Stimulated activated CD4-positive, alpha-beta T cell treated with anti-CD3 and anti-CD28 coated beads, Interleukin-12 subunit alpha, Interleukin-12 subunit beta, amount 100 ng/mL, for 48 hours (primary cell): ENCODE measurements around the gene SEC11A.
A peak's percentile ranks its signal among the peaks of the same experiment; 100 is the strongest.
"Not testable (repeated sequence)": the region's sequence is repeated elsewhere in the genome, so short reads cannot be mapped to it uniquely, and the experiment has no call there.

Experiments used
- DNase-seq, 3 donors: peaks; one replicate each; pipeline ENCODE4 v3.0.0-alpha.2; 2020; ENCODE audit warnings: low read depth in 2 of 3, low spot score in 1 of 3

The SEC11A gene

GRCh38 chr15:84740691-84741090 is 24.8 kb upstream of the SEC11A start:
- no peak for DNase-seq

GRCh38 chr15:84737005-84737404 is 21.1 kb upstream of the SEC11A start:
- no peak for DNase-seq

- peak; percentile 64 to 71 (median 67) for DNase-seq
These were observed 20.4 kb upstream of the SEC11A start for GRCh38 chr15:84736375-84736774.

GRCh38 chr15:84735480-84736061 is 19.6 kb upstream of the SEC11A start:
- not testable (repeated sequence) for DNase-seq

GRCh38 chr15:84734794-84735479 is 19.0 kb upstream of the SEC11A start:
- DNase-seq = peak; percentile 59 to 74 (median 59)

GRCh38 chr15:84731774-84732173 is 15.8 kb upstream of the SEC11A start:
- no peak for DNase-seq

- DNase-seq = no peak
These were observed 11.5 kb upstream of the SEC11A start for GRCh38 chr15:84727429-84727828.

GRCh38 chr15:84725001-84725491 is 9.1 kb upstream of the SEC11A start:
- no peak for DNase-seq

GRCh38 chr15:84722628-84723027 is 6.7 kb upstream of the SEC11A start:
- no peak for DNase-seq

- no peak for DNase-seq
These were observed 5.4 kb upstream of the SEC11A start for GRCh38 chr15:84721371-84721770.

GRCh38 chr15:84715441-84716035 is 401 bp downstream of the SEC11A start:
- DNase-seq = peak in 2 of 3 donors; percentile 42 to 53

GRCh38 chr15:84714821-84715220 is 1.1 kb downstream of the SEC11A start:
- no peak for DNase-seq

- no peak for DNase-seq
These were observed 1.6 kb downstream of the SEC11A start for GRCh38 chr15:84714372-84714771.

GRCh38 chr15:84703808-84704207 is 12.1 kb downstream of the SEC11A start:
- DNase-seq = no peak

- DNase-seq = no peak
These were observed 12.9 kb downstream of the SEC11A start for GRCh38 chr15:84702961-84703482.

GRCh38 chr15:84699538-84700191 is 16.3 kb downstream of the SEC11A start:
- no peak for DNase-seq

GRCh38 chr15:84697236-84697990 is 18.5 kb downstream of the SEC11A start:
- DNase-seq = no peak

- no peak for DNase-seq
These were observed 19.2 kb downstream of the SEC11A start for GRCh38 chr15:84696757-84697156.

GRCh38 chr15:84690342-84690741 is 25.6 kb downstream of the SEC11A start:
- no peak for DNase-seq

- DNase-seq = no peak
These were observed 26.1 kb downstream of the SEC11A start for GRCh38 chr15:84689858-84690257.

- not testable (repeated sequence) for DNase-seq
These were observed 29.5 kb downstream of the SEC11A start for GRCh38 chr15:84686446-84686845.
